Stomach (tissue), 9 donors: Measurements from ENCODE around the gene DEDD. TPM values are rescaled to one million over a fixed set of nuclear protein-coding genes. Genes with fewer than 3 reads are reported as not detected.

Source experiments
- DNase-seq, 2 donors: peaks; one replicate each; pipeline versions ENCODE4 v3.0.0 to v3.0.0-alpha.2; 2013 to 2019
- H3K27ac ChIP-seq, 5 donors: fragments of 200-600 bp in 4 of 5; sonication (generic) in 4 of 5; one replicate each; pipeline ENCODE4 v1.5.1; 2013 to 2019; ENCODE audit warnings: mild to moderate bottlenecking in 1 of 5, moderate library complexity in 1 of 5
- H3K27me3 ChIP-seq, 3 donors: fragments of 200-600 bp; sonication (generic); one replicate each; pipeline ENCODE4 v1.5.1; 2017 to 2019; ENCODE audit warnings: mixed run types in 1 of 3
- H3K36me3 ChIP-seq, 4 donors: fragments of 200-600 bp; sonication (generic); 1 replicate in 3 of 4; 2 replicates in 1 of 4; pipeline ENCODE4 v1.5.1; 2016 to 2019
- H3K4me1 ChIP-seq, 4 donors: fragments of 200-600 bp; sonication (generic); one replicate each; pipeline ENCODE4 v1.5.1; 2016 to 2019
- H3K4me3 ChIP-seq, 4 donors: fragments of 200-600 bp; sonication (generic) in 3 of 4; one replicate each; pipeline ENCODE4 v1.5.1; 2016 to 2019; ENCODE audit warnings: mild to moderate bottlenecking in 1 of 4
- H3K9me3 ChIP-seq, 4 donors: fragments of 200-600 bp; sonication (generic); one replicate each; pipeline ENCODE4 v1.5.1; 2016 to 2019
- CTCF ChIP-seq, 7 experiments: fragments of 450-650 bp in 4 of 7; fragments of 200-600 bp in 3 of 7; sonication (generic) in 3 of 7; IDR thresholded peaks; one replicate each; pipeline ENCODE4 v1.5.1; 2016 to 2019; ENCODE audit warnings: antibody characterized with exemption in 7 of 7, control low read depth in 2 of 7, mild to moderate bottlenecking in 1 of 7
- EP300 ChIP-seq: sonication (generic); formaldehyde crosslinking; IDR thresholded peaks from one replicate; pipeline ENCODE4 v1.6.1; 2017; ENCODE audit warnings: antibody characterized with exemption
- POLR2A ChIP-seq, 4 donors: fragments of 450-650 bp; IDR thresholded peaks; one replicate each; pipeline ENCODE4 v1.6.1; 2016; ENCODE audit warnings: antibody characterized with exemption in 4 of 4, control low read depth in 2 of 4, mild to moderate bottlenecking in 1 of 4, moderate library complexity in 1 of 4
- POLR2AphosphoS5 ChIP-seq, 3 donors: sonication (generic); formaldehyde crosslinking; IDR thresholded peaks; one replicate each; pipeline ENCODE4 v1.6.1; 2016; ENCODE audit warnings: antibody characterized with exemption in 3 of 3
- WGBS, 5 donors: extraction: QIAGEN DNeasy Blood & Tissue Kit in 3 of 5; methylation state at CpG; one replicate each; pipeline versions ENCODE4 v1.1.5 to v1.1.7; 2013 to 2018; 5-methylcytosine and 5-hydroxymethylcytosine counted together
- intact Hi-C: fragments of 100-400 bp; cut with DNase I; formaldehyde crosslinking; loops from one replicate; pipeline ENCODE4 v1.15.1; 2023; ENCODE audit warnings: low total_unique reads
- polyA plus RNA-seq, 3 donors: library from polyadenylated mRNA; stranded (reverse); fragments of 200-250 nt; gene quantifications; one replicate each; pipeline ENCODE4 v1.2.3, GENCODE V29; 2013
- total RNA-seq, 5 donors: library from RNA; depleted of rRNA; stranded (reverse); fragments of >200 nt; gene quantifications; one replicate each; pipeline versions ENCODE4 v1.1.0 to v1.2.3, GENCODE V29; 2014 to 2016
- donor health status: healthy with polysubstance abuse.
- donor health status: Bipolar disorder and iron deficiency.
- donor health status: healthy.

DEDD gene
- total and polyA plus RNA-seq, 8 donors, result 2.3 to 35.9 (median 17.6) TPM

- Histone ChIP-seq H3K27me3 (peaks cover 0 to 4% (median 0%) of the 10 kb centered on the region in 3 donors), H3K36me3 (peaks cover 0 to 6% (median 0%) of the 10 kb centered on the region in 4 donors), H3K9me3 (no peaks in the 10 kb centered on the region), H3K4me3 (no peak overlapping the region), H3K4me1 (peaks cover 0 to 66% (median 38%) of the 10 kb centered on the region in 4 donors), H3K27ac (peak overlapping the region; percentile 72 to 85 (median 76))
- WGBS, 5 donors, result 30 to 58% (median 37%) methylated on average over 8 to 10 of the region's 10 CpGs
- intact Hi-C loops, result no loop called here
- no peak for TF ChIP-seq POLR2A (IDR thresholded peaks at IDR 0.05)
- TF ChIP-seq EP300, result no peak
- TF ChIP-seq CTCF (IDR thresholded peaks at IDR 0.05), result no peak
- TF ChIP-seq POLR2AphosphoS5 (IDR thresholded peaks at IDR 0.05), result no peak
- peak in 1 of 2 donors; percentile 49 for DNase-seq
Observed at GRCh38 chr1:161083748-161084596, 48.5 kb downstream of the DEDD start.

- peaks cover 0 to 9% (median 0%) of the 10 kb centered on the region in 4 donors for H3K36me3 ChIP-seq
- H3K4me3 ChIP-seq, result no peak overlapping the region
- H3K27ac ChIP-seq, result peak overlapping the region; percentile 72 to 85 (median 76)
- whole genome bisulfite sequencing, 5 donors, result 29 to 57% (median 34%) methylated on average over 6 to 8 of the region's 8 CpGs
- peaks cover 0 to 63% (median 38%) of the 10 kb centered on the region in 4 donors for H3K4me1 ChIP-seq
- DNase-seq, result peak; percentile 94 to 95
- no peaks in the 10 kb centered on the region for H3K9me3 ChIP-seq
- intact Hi-C loops, result no loop called here
- H3K27me3 ChIP-seq, result peaks cover 0 to 4% (median 0%) of the 10 kb centered on the region in 3 donors
- no peak for TF ChIP-seq POLR2A (IDR thresholded peaks at IDR 0.05)
- TF ChIP-seq POLR2AphosphoS5 (IDR thresholded peaks at IDR 0.05), result peak in 2 of 3 donors; percentile 88 to 93
Observed at GRCh38 chr1:161082996-161083747, 49.3 kb downstream of the DEDD start.

- H3K4me1 ChIP-seq, result peaks cover 0 to 58% (median 38%) of the 10 kb centered on the region in 4 donors
- H3K27ac ChIP-seq, result peak overlapping the region; percentile 72 to 85 (median 76)
- TF ChIP-seq POLR2AphosphoS5 (IDR thresholded peaks at IDR 0.05) (no peak), EP300 (no peak), POLR2A (IDR thresholded peaks at IDR 0.05) (no peak), CTCF (IDR thresholded peaks at IDR 0.05) (no peak)
- 69 to 84% (median 77%) methylated on average over 2 of the region's 2 CpGs for WGBS, 5 donors
- H3K36me3 ChIP-seq, result peaks cover 0 to 9% (median 0%) of the 10 kb centered on the region in 4 donors
- intact Hi-C loops, result no loop called here
- DNase-seq, result no peak
- no peak overlapping the region for H3K4me3 ChIP-seq
- peaks cover 0 to 4% (median 0%) of the 10 kb centered on the region in 3 donors for H3K27me3 ChIP-seq
- H3K9me3 ChIP-seq, result no peaks in the 10 kb centered on the region
Observed at GRCh38 chr1:161082483-161082882, 50.0 kb downstream of the DEDD start.

GRCh38 chr1:161081519-161081918 lies 50.9 kb downstream of the DEDD start:
- 74 to 96% (median 76%) methylated on average over 5 of the region's 5 CpGs for WGBS, 5 donors
- H3K36me3 ChIP-seq, result peaks cover 0 to 17% (median under 1%) of the 10 kb centered on the region in 4 donors
- H3K4me1 ChIP-seq, result peaks cover 0 to 48% (median 33%) of the 10 kb centered on the region in 4 donors
- TF ChIP-seq POLR2A (IDR thresholded peaks at IDR 0.05), result no peak
- TF ChIP-seq EP300, result no peak
- no peak for TF ChIP-seq POLR2AphosphoS5 (IDR thresholded peaks at IDR 0.05)
- TF ChIP-seq CTCF (IDR thresholded peaks at IDR 0.05), result no peak
- intact Hi-C loops, result no loop called here
- H3K27me3 ChIP-seq, result peaks cover 0 to 4% (median 0%) of the 10 kb centered on the region in 3 donors
- no peaks in the 10 kb centered on the region for H3K9me3 ChIP-seq
- no peak for DNase-seq
- no peak overlapping the region for H3K4me3 ChIP-seq
- peak overlapping the region in 1 of 5 donors; percentile 17 for H3K27ac ChIP-seq
